ENCODE results near the gene SH3RF2. TPM values are rescaled to one million over a fixed set of nuclear protein-coding genes. Genes with fewer than 3 reads are reported as not detected.
A peak's percentile ranks its signal among the peaks of the same experiment; 100 is the strongest.

The SH3RF2 gene
- total and polyA plus RNA-seq, 2 of the 13 experiments (the other 11 are each of a cell fraction or from before 2014, with no cell fraction given), result 2.6 to 3.7 TPM

DNA sequence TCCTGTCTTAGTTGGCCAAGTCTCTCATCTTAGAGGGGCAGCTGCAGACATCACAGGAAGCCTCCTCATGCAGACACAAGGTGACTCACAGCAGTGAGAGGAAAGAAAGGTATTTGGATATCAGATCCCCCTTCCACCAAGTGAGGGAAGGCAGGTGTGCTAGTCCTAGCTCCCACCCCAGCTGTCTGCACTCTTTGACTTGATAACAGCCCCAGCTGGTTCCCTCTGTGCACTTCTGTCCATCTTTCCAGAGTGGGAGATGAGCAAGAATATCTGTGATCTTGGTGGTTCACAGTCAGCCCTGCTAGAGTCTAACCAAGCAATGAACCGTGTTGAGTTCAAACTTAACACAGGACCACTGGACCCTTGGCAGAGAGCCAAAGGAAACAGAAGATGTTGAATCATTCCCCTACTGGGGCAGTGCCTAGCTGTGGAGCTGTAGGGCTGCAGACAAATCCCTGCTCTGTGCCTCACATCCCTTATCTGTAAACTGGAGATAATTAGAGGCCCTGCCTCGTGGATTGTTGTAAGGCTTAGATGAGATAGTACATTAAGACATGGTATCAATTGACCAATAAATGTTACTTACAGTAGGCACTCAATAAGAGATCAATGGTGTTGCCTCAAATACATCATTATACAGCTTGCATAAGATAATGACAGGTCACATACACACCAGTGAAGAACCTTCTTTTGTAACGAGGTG, 39.1 kb downstream of the SH3RF2 start (continued):
- TF ChIP-seq AHDC1 (CRISPR knock-in tag; IDR thresholded peaks at IDR 0.05; ENCODE audit: borderline replicate concordance) (no peak; the same call in 1 of the 2 replicates), TCF12 (IDR thresholded peaks at IDR 0.05) (no peak), TCF12 (CRISPR knock-in tag; IDR thresholded peaks at IDR 0.05) (no peak), ZNF350 (CRISPR knock-in tag; IDR thresholded peaks at IDR 0.05; ENCODE audit: borderline replicate concordance, low read depth) (0 out of 2 replicates have a peak, but pooled peaks have one; percentile 33), CHD2 (IDR thresholded peaks at IDR 0.05; ENCODE audit: low read depth, low read length) (no peak), ZKSCAN8 (CRISPR knock-in tag; IDR thresholded peaks at IDR 0.05; ENCODE audit: borderline replicate concordance) (0 out of 2 replicates have a peak, but pooled peaks have one; percentile 66), ZFP90 (CRISPR knock-in tag; IDR thresholded peaks at IDR 0.05; ENCODE audit: borderline replicate concordance) (no peak), ZMYM2 (CRISPR knock-in tag; IDR thresholded peaks at IDR 0.05) (0 out of 2 replicates have a peak, but pooled peaks have one; percentile 42), NFYC (CRISPR knock-in tag; IDR thresholded peaks at IDR 0.05) (no peak), FOXK2 (IDR thresholded peaks at IDR 0.05) (no peak), ZNF629 (CRISPR knock-in tag; conservative IDR thresholded peaks at IDR 0.05) (0 out of 2 replicates have a peak, but pooled peaks have one; percentile 31), ZFX (CRISPR knock-in tag; IDR thresholded peaks at IDR 0.05; ENCODE audit: low read depth) (peak; percentile 44; the same call in 1 of the 2 replicates), ZNF101 (CRISPR knock-in tag; IDR thresholded peaks at IDR 0.05; ENCODE audit: borderline replicate concordance, low read depth) (no peak), ZNF180 (CRISPR knock-in tag; IDR thresholded peaks at IDR 0.05; ENCODE audit: borderline replicate concordance, low read depth) (no peak), TOE1 (CRISPR knock-in tag; IDR thresholded peaks at IDR 0.05) (no peak), ZNF264 (CRISPR knock-in tag; IDR thresholded peaks at IDR 0.05) (peak; percentile 37; the same call in 1 of the 2 replicates), MXI1 (IDR thresholded peaks at IDR 0.05; ENCODE audit: borderline replicate concordance, low read depth, low read length) (no peak)
- TF ChIP-seq, protein P1, sequence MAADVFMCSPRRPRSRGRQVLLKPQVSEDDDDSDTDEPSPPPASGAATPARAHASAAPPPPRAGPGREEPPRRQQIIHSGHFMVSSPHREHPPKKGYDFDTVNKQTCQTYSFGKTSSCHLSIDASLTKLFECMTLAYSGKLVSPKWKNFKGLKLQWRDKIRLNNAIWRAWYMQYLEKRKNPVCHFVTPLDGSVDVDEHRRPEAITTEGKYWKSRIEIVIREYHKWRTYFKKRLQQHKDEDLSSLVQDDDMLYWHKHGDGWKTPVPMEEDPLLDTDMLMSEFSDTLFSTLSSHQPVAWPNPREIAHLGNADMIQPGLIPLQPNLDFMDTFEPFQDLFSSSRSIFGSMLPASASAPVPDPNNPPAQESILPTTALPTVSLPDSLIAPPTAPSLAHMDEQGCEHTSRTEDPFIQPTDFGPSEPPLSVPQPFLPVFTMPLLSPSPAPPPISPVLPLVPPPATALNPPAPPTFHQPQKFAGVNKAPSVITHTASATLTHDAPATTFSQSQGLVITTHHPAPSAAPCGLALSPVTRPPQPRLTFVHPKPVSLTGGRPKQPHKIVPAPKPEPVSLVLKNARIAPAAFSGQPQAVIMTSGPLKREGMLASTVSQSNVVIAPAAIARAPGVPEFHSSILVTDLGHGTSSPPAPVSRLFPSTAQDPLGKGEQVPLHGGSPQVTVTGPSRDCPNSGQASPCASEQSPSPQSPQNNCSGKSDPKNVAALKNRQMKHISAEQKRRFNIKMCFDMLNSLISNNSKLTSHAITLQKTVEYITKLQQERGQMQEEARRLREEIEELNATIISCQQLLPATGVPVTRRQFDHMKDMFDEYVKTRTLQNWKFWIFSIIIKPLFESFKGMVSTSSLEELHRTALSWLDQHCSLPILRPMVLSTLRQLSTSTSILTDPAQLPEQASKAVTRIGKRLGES (CRISPR knock-in tag; IDR thresholded peaks at IDR 0.05; ENCODE audit: borderline replicate concordance), result no peak
- TF ChIP-seq, protein P2, sequence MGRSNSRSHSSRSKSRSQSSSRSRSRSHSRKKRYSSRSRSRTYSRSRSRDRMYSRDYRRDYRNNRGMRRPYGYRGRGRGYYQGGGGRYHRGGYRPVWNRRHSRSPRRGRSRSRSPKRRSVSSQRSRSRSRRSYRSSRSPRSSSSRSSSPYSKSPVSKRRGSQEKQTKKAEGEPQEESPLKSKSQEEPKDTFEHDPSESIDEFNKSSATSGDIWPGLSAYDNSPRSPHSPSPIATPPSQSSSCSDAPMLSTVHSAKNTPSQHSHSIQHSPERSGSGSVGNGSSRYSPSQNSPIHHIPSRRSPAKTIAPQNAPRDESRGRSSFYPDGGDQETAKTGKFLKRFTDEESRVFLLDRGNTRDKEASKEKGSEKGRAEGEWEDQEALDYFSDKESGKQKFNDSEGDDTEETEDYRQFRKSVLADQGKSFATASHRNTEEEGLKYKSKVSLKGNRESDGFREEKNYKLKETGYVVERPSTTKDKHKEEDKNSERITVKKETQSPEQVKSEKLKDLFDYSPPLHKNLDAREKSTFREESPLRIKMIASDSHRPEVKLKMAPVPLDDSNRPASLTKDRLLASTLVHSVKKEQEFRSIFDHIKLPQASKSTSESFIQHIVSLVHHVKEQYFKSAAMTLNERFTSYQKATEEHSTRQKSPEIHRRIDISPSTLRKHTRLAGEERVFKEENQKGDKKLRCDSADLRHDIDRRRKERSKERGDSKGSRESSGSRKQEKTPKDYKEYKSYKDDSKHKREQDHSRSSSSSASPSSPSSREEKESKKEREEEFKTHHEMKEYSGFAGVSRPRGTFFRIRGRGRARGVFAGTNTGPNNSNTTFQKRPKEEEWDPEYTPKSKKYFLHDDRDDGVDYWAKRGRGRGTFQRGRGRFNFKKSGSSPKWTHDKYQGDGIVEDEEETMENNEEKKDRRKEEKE (IDR thresholded peaks at IDR 0.05), result no peak
